AG04449 (cell line): ENCODE measurements around the gene HSD17B3.

ENCODE experiments used
- CTCF ChIA-PET: fragments of 350-600 bp; formaldehyde crosslinking; extraction: SDS; loops from one replicate; lab custom pipeline; 2021; ENCODE audit warnings: antibody characterized with exemption; lab: Yijun Ruan, JAX
- POLR2A ChIA-PET: fragments of 400-600, 350-600 bp; formaldehyde crosslinking; extraction: SDS; loops from one replicate; lab custom pipeline; 2020; ENCODE audit warnings: antibody characterized with exemption, inconsistent platforms; lab: Yijun Ruan, JAX
- DNase-seq: peaks from one replicate; pipeline ENCODE4 v3.0.0-alpha.2; 2010; ENCODE audit warnings: low read depth, low spot score
- H3K4me3 ChIP-seq: 2 replicates; pipeline ENCODE4 v1.5.1; 2011; ENCODE audit warnings: low read depth, mild to moderate bottlenecking, control low read depth, low read length
- TF ChIP-seq, protein P1 (sequence below): IDR thresholded peaks from one replicate; pipeline ENCODE4 v1.5.1; 2011; ENCODE audit warnings: mild to moderate bottlenecking, moderate library complexity, low read length, control low read depth, inconsistent platforms; ENCODE audit not compliant: insufficient read depth; ENCODE audit errors: missing control alignments

HSD17B3 gene

DNA sequence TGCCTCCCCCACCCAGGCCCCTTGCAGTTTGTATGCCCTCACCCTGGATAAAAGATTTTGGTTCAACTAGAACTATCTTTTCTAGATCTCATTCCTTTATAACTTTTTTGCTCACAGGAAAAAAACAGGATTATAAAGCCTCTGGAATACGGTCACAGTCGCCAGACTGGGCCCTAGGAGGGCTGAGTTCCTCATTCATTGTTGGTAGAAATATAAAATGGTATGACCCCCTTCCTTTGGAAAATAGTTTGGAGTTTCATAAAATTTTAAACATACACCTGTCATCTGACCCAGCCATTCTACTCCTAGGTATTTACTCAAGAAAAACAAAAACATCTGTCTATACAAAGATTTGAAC lies 82.1 kb downstream of the HSD17B3 start:
- no peak overlapping the region for H3K4me3 ChIP-seq
- ChIA-PET POLR2A (no interaction called here), CTCF (interaction anchor here (0.6 to 4.3 kb wide), 6 partner anchors 9 to 1049 kb away, joined by 3 to 32 read pairs (median 7); partner anchors contain the start of gene PTCH1)
- DNase-seq: no peak
- TF ChIP-seq, protein P1, sequence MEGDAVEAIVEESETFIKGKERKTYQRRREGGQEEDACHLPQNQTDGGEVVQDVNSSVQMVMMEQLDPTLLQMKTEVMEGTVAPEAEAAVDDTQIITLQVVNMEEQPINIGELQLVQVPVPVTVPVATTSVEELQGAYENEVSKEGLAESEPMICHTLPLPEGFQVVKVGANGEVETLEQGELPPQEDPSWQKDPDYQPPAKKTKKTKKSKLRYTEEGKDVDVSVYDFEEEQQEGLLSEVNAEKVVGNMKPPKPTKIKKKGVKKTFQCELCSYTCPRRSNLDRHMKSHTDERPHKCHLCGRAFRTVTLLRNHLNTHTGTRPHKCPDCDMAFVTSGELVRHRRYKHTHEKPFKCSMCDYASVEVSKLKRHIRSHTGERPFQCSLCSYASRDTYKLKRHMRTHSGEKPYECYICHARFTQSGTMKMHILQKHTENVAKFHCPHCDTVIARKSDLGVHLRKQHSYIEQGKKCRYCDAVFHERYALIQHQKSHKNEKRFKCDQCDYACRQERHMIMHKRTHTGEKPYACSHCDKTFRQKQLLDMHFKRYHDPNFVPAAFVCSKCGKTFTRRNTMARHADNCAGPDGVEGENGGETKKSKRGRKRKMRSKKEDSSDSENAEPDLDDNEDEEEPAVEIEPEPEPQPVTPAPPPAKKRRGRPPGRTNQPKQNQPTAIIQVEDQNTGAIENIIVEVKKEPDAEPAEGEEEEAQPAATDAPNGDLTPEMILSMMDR: no peak

- ChIA-PET POLR2A (no interaction called here), CTCF (interaction anchor here (0.6 to 4.3 kb wide), 16 partner anchors 9 to 1538 kb away, joined by 3 to 32 read pairs (median 5); partner anchors contain the start of gene PTCH1)
- TF ChIP-seq, protein P1: peak; percentile 82
- H3K4me3 ChIP-seq: no peak overlapping the region; the same call in 1 of the 2 replicates
- DNase-seq: no peak
Measured at GRCh38 chr9:96219026-96219899, 82.7 kb downstream of the HSD17B3 start.

DNA sequence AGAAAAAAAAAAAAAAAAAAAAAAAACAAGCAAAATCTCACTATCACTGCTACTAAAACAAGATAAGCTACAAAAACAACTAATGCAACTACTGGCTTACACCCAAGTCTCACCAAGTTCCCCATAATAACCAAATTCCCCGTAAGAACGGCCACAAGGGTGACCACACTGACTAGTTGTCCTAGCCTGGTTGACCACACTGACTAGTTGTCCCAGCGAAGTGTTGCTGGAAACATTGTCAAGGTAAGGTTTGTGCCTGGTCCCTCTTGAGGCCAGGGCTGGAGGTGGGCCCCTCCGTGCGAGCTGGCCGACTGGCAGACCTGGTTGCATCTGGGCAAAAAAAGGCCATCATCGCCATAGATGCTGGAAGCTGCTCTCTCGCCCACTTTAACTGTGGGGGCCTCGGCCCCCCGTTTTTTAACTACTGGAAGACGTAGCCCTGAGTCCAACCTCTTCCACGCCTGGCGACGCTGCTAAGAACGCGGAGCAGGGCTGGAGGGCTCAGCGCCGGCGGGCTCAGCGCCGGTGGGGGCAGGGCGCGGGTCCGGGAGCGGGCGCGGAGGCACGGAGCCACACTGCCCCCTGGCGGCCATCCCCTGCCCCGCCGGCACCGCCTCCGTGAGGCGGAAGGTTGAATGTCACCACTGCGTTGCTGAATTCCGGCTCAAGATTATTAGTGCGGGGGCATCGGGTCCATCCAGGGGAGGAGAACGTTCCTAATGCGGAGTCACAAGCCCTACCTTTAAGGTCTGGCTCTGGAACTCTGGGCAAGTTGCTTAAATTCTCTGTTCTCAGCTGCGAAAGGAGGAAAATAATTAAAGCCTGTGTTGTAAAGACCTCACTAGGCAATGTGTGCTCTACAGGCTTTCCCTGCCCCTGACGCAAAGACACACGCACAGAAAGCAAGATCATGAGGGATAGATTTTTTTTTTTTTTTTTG lies 84.0 kb downstream of the HSD17B3 start:
- ChIA-PET CTCF (interaction anchor here (0.8 to 4.3 kb wide), 23 partner anchors 10 to 1664 kb away, joined by 3 to 32 read pairs (median 4); partner anchors contain the start of gene PCAT7), POLR2A (interaction anchor here (0.7 kb wide), 1 partner anchor 119 kb away, joined by 3 read pairs; no protein-coding TSS in a partner anchor)
- TF ChIP-seq, protein P1: peak; percentile 94
- peak overlapping the region; percentile 51 for H3K4me3 ChIP-seq
- DNase-seq: no peak

GRCh38 chr9:96217294-96217707 lies 84.7 kb downstream of the HSD17B3 start:
- ChIA-PET CTCF (interaction anchor here (0.8 to 4.3 kb wide), 18 partner anchors 9 to 1663 kb away, joined by 3 to 32 read pairs (median 6); partner anchors contain the start of gene PCAT7), POLR2A (interaction anchor here (0.7 kb wide), 1 partner anchor 118 kb away, joined by 3 read pairs; no protein-coding TSS in a partner anchor)
- TF ChIP-seq, protein P1: no peak
- H3K4me3 ChIP-seq: no peak overlapping the region
- DNase-seq: no peak

- ChIA-PET POLR2A (no interaction called here), CTCF (interaction anchor here (1.6 to 4.3 kb wide), 3 partner anchors 8 to 1086 kb away, joined by 9 to 32 read pairs (median 9); no protein-coding TSS in a partner anchor)
- DNase-seq: no peak
Measured at GRCh38 chr9:96216583-96216982, 85.4 kb downstream of the HSD17B3 start.

More at GRCh38 chr9:96216583-96216982, 85.4 kb downstream of the HSD17B3 start:
- no peak overlapping the region for H3K4me3 ChIP-seq
- TF ChIP-seq, protein P1: no peak
